A549 (cell line): ENCODE data around the gene PTPRA.

Experiments
- CTCF ChIP-seq: fragments of >200 bp; sonication (Bioruptor Twin); formaldehyde crosslinking; IDR thresholded peaks from 3 replicates; pipeline ENCODE4 v1.5.1; 2016
- HDAC2 ChIP-seq: fragments of 200-600 bp; sonication (generic); IDR thresholded peaks from 2 replicates; pipeline ENCODE4 v1.6.1; 2016
- POLR2A ChIP-seq: IDR thresholded peaks from 2 replicates; pipeline ENCODE4 v1.6.1; 2012; ENCODE audit warnings: mild to moderate bottlenecking, low read length

- no peak for TF ChIP-seq POLR2A
- TF ChIP-seq CTCF: no peak
- TF ChIP-seq HDAC2: no peak
Observed at GRCh38 chr20:3081641-3082040, 208.4 kb downstream of the PTPRA start.
